HG02610 (cell line): ENCODE data around the gene SESTD1.
"Not testable (repeated sequence)": the region's sequence is repeated elsewhere in the genome, so short reads cannot be mapped to it uniquely, and the experiment has no call there.

Experiments used
- ATAC-seq: cut with Tn5 transposase; IDR thresholded peaks from one replicate; pipeline ENCODE4 v1.9.1; 2021; ENCODE audit warnings: mild to moderate bottlenecking, moderate library complexity; ENCODE audit not compliant: unreplicated experiment

SESTD1 gene

DNA sequence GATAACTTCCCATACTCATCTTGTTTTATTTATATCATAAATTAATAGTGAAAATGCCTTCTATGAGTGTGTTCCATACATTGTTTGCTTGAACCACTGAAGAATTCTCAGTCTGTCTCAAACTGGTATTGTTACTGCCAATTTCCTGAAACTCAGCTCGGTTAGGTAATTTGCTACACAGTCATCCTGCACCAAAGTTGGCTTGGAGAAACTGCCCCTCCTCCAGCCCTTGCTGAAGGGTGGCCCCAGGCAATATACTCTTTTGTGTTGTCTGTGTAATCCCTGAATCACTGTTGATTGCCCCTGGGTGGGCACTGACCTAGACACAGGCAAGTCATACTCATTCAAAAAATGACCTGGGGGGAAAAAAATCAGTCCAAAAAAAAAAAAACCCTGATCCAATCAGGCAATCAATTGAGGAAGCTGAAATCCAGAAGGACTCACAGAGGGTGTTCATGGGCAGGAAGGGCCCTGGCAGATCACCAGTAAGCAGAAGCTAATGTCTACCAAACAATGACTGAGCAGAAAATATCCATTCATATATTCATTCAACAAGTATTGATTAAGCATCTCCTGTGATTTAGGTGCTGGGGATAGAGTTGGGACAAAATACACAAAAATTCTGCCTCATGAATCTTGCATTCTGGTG lies 3.8 kb upstream of the SESTD1 start:
- peak; percentile 71 for ATAC-seq

DNA sequence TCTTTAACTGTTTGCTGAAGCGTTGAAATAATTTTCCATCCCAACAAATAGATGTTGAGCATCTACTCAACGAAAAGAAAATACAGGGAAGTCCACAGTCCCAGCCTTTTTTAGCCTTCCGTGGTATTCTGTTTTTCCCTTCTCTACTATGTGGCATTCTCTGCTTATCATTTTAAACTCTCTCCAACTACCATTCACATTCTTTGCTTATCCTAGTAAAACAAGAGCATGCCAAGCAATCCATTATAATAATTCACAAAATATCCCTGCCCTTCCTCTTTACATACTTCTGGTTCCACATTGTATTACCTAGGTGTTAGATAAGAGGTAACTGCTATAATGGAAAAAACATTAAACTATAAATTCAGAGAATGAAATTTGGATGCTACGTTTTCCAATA lies 1.6 kb upstream of the SESTD1 start:
- no peak for ATAC-seq

DNA sequence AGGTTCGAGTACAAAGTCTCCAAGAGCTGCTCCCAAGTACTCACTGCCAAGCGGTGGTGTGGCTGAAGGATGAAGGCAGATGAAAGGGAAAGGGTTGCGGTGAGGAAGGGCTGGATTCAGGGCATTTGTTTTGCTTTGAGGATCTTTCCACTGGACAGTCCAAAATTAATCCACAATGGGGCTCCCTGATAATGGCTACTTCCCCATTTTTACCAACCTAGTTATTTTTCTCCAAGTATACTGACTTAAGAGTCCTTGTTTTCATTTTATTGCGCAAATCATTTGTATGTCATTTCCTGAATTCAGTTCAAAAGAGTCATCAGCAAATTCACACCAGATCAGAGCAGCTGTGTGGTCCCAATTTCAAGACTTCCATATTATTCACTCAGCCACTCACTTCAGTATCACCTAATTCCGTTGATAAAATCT lies 464 bp upstream of the SESTD1 start:
- no peak for ATAC-seq

DNA sequence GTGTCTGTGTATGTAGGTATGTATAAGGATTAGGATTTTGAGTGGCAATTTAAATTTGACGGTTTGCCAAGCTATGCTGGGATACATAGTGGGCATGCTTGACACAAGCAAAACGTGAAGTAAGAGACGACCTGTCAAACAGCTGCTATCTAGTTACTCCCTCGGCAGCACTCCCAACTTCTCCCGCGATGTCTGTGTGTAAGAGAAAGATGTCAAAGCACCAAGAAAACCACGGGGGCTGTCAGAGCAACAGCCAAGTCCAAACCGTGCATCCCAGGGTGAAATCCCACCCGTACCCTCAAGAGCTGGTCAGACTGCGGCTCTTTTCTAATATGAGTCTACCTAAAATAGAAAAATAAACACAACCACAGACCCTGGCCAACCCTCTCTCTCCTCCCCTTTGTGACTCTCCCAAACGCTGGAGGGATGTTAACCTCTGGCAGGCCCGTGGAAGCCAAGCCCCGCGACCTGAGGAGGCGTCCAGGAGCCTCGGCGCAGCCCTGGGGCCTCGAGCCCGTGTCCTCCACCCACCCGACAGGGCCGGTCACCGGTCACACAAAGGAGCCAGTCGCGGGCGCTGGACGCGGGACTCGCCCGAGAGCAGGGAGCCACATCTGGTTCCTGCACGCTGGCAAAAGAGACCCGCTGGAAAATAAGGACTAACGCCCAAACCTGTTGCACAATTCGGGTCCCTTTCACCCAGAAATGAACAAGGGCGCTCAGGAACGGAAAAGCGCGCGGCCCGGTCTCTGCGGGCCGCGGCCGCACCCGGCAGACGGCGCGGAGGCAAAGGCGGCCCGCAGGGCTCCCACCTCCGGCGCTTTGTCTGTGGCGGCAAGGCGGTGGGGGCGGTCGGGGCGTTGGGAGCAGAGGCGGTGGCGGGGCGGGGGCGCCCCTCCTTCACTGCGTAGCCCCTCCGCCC lies 925 bp downstream of the SESTD1 start:
- peak; percentile 21 for ATAC-seq

DNA sequence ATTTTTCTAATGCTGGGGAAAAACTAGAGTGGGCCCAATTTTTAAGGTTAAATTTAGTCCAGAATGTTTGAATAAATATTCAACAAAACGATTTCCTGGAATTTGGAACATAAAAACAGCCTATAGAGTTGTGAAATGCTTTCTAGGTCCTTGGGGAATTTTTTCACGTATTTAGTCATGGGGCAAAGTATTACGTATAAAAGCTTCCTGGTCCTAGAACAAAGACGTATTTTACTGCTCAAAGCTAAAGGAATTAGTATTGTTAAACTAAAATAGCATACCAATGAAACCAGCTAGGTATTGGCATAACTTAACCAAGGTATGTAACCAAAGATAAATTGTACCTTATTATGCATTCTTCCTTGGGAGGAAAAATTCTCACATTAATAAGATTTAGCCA lies 1.6 kb downstream of the SESTD1 start:
- ATAC-seq, result no peak

DNA sequence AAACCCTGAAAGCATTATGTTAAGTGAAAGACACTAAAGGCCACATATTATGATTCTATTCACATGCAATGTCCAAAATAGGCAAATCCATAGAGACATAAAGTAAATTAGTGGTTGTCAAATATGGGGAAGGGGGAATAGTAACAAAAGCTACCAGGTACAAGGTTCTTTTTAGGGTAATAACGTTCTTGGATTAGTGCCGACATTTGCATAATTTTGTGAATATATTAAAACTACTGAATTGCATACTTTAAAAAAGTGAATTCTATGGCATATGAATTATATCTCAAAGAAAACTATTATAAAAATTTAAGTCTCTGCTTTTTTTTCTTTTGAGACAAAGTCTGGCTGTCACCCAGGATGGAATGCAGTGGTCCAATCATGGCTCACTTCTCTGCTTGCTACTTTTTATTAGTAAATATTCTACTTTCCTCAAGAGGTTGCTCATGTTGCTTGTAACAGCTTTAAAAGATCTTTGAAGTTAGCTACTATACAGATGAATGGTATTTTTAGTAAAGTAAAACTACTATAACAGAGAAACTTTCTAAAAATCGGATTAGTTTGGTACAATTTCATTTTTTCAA lies 2.5 kb downstream of the SESTD1 start:
- no peak for ATAC-seq

DNA sequence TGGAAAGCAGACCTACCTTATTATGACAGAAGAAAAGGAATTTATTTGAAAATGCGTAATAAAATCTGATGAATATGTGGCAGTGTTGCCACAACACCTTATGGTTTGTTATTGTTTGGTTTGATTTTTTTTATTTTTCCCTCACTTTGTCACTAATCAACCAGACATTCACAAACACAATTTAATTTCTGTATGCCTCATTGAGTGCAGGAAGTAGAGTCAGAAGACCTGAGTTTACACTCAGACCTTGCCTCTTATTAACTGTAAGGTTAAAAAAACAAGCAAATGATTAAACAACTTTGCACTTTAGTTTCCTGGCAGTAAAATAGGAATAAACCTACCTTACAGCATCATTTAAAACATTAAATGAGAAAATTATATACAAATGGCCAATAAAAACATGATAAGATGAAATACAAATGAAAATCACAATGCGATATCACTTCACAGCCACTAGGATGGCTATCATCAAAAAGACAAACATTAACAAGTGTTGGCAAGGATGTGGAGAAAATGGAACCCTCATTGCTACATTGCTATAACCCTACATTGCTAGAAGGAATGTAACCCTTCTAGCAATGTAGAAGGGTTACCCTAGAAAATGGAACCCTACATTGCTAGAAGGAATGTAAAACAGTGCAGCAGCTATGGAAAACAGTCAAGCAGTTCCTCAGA lies 3.3 kb downstream of the SESTD1 start:
- no peak for ATAC-seq

DNA sequence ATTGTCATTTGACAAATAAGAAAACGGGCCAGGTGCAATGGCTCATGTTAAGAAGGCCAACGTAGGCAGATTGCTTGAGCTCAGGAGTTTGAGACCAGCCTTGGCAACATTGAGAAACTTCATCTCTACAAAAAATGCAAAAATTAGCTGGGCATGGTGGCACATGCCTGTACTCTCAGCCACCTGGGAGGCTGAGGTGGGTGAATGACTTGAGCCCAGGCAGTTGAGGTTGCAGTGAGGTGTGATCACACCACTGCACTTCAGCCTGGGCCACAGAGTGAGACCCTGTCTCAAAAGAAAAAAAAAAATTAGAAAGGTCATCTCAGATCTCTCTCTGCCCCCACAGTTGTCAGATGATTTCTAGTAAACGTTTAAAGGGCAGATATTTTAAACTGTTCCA lies 4.4 kb downstream of the SESTD1 start:
- ATAC-seq, result no peak

DNA sequence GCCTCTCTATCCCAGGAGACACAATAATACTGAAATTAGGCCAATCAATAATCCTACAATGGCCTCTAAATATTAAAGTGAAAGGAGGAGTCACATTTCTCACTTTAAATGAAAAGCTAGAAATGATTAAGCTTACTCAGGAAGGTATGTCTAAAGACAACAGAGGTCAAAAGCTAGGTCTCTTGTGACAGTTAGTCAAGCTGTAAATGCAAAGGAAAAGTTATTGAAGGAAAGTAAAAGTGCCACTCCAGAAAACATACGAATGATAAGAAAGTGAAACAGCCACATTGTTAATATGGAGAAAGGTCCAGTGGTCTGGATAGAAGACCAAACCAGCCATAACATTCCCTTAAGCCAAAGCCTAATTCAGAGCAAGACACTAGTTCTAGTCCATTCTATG lies 9.5 kb downstream of the SESTD1 start:
- peak; percentile 40 for ATAC-seq

DNA sequence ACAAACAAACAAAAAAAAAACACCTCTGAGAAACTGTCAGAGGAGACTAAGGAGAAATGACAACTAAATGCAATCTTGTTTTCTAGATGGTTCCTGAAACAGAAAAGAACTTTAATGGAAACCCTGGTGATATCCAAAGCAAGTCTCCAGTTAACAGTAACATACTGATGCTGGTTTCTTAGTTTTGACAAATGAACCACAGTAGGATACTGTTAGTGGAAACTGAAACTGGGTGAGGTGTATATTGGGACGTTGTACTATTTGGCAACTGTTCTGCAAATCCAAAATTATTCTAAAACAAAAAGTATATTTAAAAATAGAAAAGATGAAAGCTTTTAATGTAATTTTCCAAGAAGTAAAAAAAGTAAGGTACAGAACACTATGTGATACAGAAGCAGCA lies 11.4 kb downstream of the SESTD1 start:
- peak; percentile 65 for ATAC-seq

DNA sequence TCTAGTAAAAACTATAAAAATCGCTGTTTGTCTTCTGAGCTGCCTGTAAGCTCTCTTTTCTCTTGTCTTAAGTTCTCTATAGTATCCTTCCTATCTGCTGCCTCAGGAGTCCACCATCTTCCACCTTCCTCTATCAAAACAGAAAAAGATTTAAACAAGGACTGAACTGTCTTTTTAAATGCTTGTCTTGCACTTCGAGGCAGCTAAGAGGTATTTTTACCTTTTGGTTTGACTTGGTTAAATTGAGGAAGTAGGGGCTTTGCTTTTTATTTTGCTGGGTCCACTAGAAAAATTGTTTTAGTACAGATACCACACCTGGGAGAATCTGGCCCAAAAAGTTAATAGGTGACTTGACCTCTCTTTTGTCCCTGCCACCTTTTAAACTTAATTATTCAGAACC lies 12.2 kb downstream of the SESTD1 start:
- no peak for ATAC-seq

DNA sequence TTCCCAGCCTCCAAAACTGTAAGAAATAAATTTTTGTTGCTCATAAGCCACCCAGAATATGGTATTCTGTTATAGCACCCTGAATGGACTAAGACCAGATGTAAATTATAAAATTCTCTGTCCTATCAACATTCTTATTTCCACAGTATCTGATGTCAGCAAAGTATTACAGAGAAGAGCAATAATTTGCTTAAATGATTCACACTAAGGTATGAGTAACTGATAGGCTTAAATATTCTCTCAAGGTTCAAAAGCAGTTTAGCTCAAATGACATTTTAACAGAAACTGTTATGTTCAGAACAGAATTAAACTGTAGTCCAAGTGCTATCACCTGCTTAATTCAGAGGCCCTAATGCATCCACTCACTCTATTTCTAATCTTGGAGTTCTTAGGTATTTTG lies 12.8 kb downstream of the SESTD1 start:
- ATAC-seq, result no peak

DNA sequence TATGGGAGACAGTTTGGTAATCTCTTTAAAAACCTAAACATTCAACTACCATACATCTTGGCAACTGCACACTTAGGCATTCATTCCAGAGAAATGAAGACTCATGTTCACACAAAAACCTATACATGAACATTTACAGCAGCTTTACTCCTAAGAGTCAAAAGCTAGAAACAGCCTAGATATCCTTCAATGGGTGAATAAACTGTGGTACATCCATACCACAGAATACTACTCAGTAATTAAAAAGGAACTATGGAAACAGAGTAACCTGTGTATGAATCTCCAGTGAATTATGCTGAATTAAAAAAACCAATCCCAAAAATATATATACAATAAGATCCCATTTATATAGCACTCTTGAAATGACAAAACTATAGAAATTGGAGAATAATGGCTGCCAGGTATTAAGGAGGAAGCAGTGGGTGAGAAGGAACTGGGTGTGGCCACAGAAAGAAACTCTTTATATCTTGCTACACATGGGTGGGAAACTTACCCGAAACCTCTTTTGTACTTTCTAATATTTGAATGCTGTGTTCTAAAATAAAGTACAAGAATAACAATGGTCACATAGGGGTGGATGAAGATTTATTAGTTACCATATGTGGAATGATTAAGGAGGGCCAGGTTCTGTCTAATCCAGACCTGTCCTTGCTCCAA lies 13.7 kb downstream of the SESTD1 start:
- no peak for ATAC-seq

DNA sequence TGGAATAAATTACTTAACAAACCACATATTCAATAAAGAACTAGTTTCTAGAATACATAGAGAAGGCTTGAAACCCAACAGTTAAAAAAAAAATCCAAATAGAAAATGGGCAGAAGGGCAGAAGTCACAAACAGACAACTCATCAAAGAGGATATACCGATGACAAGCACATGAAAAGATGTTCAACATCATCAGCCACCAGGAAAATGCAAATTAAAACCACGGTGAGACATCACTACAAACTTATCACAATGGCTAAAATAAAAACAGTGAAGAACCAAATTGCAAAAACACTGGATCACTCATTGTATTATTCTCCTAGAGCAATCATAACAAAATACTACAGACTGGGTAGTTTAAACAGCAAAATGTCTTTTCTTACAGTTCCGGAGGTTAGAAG lies 14.5 kb downstream of the SESTD1 start:
- no peak for ATAC-seq

DNA sequence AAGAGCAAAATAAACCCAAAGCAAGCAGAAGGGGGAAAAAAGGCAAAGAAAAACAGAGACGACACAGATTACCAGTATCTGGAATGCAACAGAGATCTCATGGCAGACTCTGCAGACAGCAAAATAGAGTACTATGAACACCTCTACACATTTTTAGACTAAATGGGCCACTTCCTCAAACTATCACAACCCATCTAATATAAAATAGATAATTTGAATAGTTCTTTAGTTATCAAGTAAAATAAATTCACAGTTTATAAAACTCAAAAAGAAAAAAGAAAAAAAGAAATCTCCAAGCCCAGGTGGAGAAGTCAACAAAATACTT lies 16.6 kb downstream of the SESTD1 start:
- ATAC-seq, result peak; percentile 27

DNA sequence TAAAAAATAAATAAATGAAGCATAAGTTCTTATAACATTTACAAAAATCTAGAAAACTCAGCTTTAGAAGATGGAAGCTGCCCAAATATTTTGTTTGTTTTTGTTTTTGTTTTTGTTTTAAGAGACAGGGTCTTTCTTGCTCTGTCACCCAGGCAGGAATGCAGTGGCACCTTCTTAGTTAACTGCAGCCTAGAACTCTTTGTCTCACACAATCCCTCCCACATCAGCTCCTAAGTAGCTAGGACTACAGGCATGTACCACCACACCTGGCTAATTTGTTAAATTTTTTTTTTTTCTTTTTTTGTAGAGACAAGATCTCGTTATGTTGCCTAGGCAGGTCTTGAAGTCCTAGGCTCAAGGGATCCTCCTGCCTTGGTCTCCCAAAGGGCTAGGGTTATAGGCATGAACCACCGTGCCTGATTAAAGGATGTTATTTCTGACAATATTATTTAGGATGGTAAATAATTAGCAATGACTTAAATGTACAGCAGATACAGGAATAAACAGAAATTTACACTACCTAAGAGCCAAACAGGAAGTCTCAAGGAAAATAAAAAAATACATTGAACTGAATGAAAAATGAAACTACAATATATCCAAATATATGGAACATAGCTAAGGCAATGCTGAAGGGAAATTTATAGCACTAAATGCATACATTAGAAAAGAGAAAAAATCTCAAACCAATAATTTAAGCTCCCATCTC lies 17.2 kb downstream of the SESTD1 start:
- peak; percentile 38 for ATAC-seq

DNA sequence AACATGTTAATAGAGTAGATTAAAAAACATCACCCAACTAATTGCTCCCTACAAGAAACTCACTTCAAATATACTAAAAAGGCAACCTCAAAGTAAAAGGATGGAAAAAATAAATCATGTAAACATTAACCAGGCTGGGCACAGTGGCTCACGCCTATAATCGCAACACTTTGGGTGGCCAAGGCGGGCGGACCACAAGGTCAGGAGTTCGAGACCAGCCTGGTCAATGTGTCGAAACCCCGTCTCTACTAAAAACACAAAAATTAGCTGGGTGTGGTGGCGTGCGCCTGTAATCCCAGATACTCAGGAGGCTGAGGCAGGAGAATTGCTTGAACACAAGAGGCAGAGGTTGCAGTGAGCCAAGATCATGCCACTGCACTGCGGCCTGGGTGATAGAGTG lies 18.8 kb downstream of the SESTD1 start:
- ATAC-seq, result not testable (repeated sequence)

DNA sequence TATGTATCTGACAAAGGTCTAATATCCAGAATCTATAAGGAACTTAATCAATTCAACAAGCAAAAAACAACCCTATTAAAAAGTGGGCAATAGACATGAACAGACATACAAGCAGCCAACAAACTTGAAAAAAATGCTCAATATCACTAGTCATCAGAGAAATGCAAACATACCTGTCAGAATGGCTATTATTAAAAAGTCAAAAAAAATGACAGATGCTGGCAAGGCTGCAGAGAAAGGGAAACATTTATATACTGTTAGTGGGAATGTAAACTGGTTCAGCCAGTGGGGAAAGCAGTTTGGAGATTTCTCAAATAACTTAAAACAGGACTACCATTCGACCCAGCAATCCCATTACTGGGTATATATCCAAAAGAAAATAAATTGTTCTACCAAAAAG lies 21.6 kb downstream of the SESTD1 start:
- no peak for ATAC-seq

DNA sequence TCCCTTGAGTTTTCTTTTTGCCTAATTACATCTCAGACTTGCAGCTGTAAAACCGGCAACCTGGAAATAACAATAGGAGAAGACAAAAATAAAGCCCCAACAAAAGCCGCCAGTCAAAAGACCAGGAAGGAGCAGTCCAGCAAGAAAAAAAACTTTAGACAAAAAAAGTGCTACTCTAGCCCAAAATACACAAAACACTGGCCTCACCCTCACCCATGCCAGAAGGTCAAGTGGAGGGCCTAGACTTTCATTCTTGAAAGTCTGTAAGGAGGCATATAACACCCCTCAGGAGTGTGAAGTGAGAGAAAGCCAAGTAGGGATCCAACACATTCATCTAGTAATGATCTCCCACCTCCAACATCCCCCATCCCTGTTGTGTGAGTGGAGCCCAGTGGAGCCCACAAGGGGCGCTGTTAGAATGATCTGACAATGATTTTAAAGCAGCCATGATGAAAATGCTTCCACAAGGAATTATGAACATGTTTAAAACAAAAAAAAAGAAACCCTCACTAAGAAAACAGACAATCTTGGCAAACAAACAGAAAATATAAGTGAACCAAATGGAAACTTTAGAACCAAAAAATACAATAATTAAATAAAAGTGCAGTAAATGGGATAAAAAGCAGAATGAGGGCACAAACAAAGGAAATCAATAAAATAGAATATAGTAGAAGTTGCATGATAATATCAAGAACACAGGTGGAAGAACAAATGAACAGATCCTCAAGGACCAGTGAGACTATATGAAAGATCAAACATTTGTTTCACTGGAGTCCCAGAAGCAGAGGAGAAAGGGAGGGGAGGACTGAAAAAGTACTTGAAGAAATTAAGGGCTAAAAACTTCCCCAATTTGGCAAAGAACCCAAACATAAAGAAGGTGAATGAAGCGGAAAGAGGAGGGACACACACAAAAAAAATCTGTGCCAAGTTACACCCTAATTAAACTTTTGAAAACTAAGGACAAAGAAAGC lies 23.9 kb downstream of the SESTD1 start:
- ATAC-seq, result no peak
